HepG2 (cell line): ENCODE results near the gene RHBDL1. TPM values are rescaled to one million over a fixed set of nuclear protein-coding genes. Genes with fewer than 3 reads are reported as not detected.

ENCODE experiments used
- ASH2L ChIP-seq: fragments of 300-600, 200-600 bp; sonication (generic); IDR thresholded peaks from 2 replicates; pipeline ENCODE4 v1.7.0; 2017; ENCODE audit warnings: low read depth, mild to moderate bottlenecking, moderate library complexity, mixed read lengths, low read length; ENCODE audit not compliant: insufficient read length
- CENPT ChIP-seq: sonication (generic); formaldehyde crosslinking; IDR thresholded peaks from 2 replicates; pipeline ENCODE4 v1.8.0; 2022; ENCODE audit warnings: low read depth, mild to moderate bottlenecking, moderate library complexity, missing genetic modification reagents
- FOXM1 ChIP-seq: sonication (generic); formaldehyde crosslinking; IDR thresholded peaks from 2 replicates; pipeline ENCODE4 v1.5.0; 2020; ENCODE audit warnings: missing genetic modification reagents
- GABPA ChIP-seq, 2 experiments: IDR thresholded peaks; 2 replicates each; pipeline ENCODE4 v1.6.1; 2011 to 2016; ENCODE audit warnings: low read depth in 2 of 2, low read length in 1 of 2, missing biosample characterization in 1 of 2, missing genetic modification characterization in 1 of 2
- GTF2F1 ChIP-seq: fragments of 150-350 bp; IDR thresholded peaks from 2 replicates; pipeline ENCODE4 v1.6.1; 2014; ENCODE audit warnings: low read length
- HNRNPUL1 ChIP-seq: fragments of 200-400 bp; formaldehyde crosslinking; IDR thresholded peaks from 2 replicates; pipeline ENCODE4 v1.6.1; 2017; ENCODE audit warnings: low read depth, mild to moderate bottlenecking, low read length, moderate library complexity
- KDM5A ChIP-seq: fragments of 200-600 bp; sonication (generic); IDR thresholded peaks from 2 replicates; pipeline ENCODE4 v1.7.0; 2018; ENCODE audit warnings: antibody characterized with exemption, mild to moderate bottlenecking, low read length, borderline replicate concordance
- NR2C2 ChIP-seq: sonication (generic); formaldehyde crosslinking; IDR thresholded peaks from 2 replicates; pipeline ENCODE4 v1.4.0; 2020; ENCODE audit warnings: missing genetic modification reagents, mild to moderate bottlenecking, moderate library complexity, borderline replicate concordance
- SAP130 ChIP-seq: IDR thresholded peaks from 2 replicates; pipeline ENCODE4 v1.6.1; 2016; ENCODE audit warnings: low read depth
- ZNF207 ChIP-seq: fragments of 450-650 bp; IDR thresholded peaks from 2 replicates; pipeline ENCODE4 v1.6.1; 2016; ENCODE audit warnings: antibody characterized with exemption, borderline replicate concordance
- ZNF274 ChIP-seq: sonication (generic); formaldehyde crosslinking; IDR thresholded peaks from 2 replicates; pipeline ENCODE4 v1.5.1; 2020; ENCODE audit warnings: mild to moderate bottlenecking, missing genetic modification reagents
- ZNF570 ChIP-seq: sonication (generic); formaldehyde crosslinking; IDR thresholded peaks from 2 replicates; pipeline ENCODE4 v1.4.0; 2020; ENCODE audit warnings: mild to moderate bottlenecking, missing genetic modification reagents, borderline replicate concordance
- ZNF749 ChIP-seq: sonication (generic); formaldehyde crosslinking; IDR thresholded peaks from 2 replicates; pipeline ENCODE4 v1.8.0; 2022; ENCODE audit warnings: mild to moderate bottlenecking, missing genetic modification reagents, moderate library complexity, borderline replicate concordance
- ZNF777 ChIP-seq: sonication (generic); formaldehyde crosslinking; IDR thresholded peaks from 2 replicates; pipeline ENCODE4 v1.4.0; 2020; ENCODE audit warnings: missing genetic modification reagents
- polyA plus RNA-seq, 8 experiments: library from polyadenylated mRNA; depleted of rRNA in 3 of 8; stranded (reverse) in 7 of 8; unstranded in 1 of 8; fragments of >200 nt; fragmentation: Illumina TruSeq in 4 of 8; extraction: Trizol in 4 of 8; gene quantifications; 2 replicates each; pipeline versions ENCODE4 v1.2.1 to v1.2.3, GENCODE V29; 2011 to 2016; ENCODE audit warnings: low read depth in 4 of 8, missing spikeins in 1 of 8, mixed read lengths in 1 of 8; ENCODE audit not compliant: insufficient read depth in 1 of 8
- total RNA-seq, 5 experiments: library from RNA; depleted of rRNA; stranded (reverse); fragments of >200 nt; fragmentation: Illumina TruSeq; extraction: Trizol; gene quantifications; 2 replicates each; pipeline ENCODE4 v1.2.3, GENCODE V29; 2016; ENCODE audit warnings: low read depth in 1 of 5
- TF ChIP-seq, protein P1 (sequence below), 2 experiments: fragments of 450-650 bp in 1 of 2; sonication (generic) in 1 of 2; formaldehyde crosslinking in 1 of 2; IDR thresholded peaks; 2 replicates each; pipeline versions ENCODE4 v1.6.1 to v1.8.0; 2016 to 2022; ENCODE audit warnings: antibody characterized with exemption in 1 of 2, mild to moderate bottlenecking in 1 of 2, missing genetic modification reagents in 1 of 2
- TF ChIP-seq, protein P2 (sequence below): IDR thresholded peaks from 2 replicates; pipeline ENCODE4 v1.6.1; 2016; ENCODE audit warnings: missing biosample characterization, missing genetic modification reagents, low read depth

Gene RHBDL1
- total and polyA plus RNA-seq, 2 of the 13 experiments (the other 11 are each of a cell fraction or from before 2014, with no cell fraction given), result 1.8 to 3.8 TPM

GRCh38 chr16:668519-669171 is 6.8 kb upstream of the RHBDL1 start (continued):
- no peak for TF ChIP-seq ZNF274 (CRISPR knock-in tag)
- TF ChIP-seq, protein P1, sequence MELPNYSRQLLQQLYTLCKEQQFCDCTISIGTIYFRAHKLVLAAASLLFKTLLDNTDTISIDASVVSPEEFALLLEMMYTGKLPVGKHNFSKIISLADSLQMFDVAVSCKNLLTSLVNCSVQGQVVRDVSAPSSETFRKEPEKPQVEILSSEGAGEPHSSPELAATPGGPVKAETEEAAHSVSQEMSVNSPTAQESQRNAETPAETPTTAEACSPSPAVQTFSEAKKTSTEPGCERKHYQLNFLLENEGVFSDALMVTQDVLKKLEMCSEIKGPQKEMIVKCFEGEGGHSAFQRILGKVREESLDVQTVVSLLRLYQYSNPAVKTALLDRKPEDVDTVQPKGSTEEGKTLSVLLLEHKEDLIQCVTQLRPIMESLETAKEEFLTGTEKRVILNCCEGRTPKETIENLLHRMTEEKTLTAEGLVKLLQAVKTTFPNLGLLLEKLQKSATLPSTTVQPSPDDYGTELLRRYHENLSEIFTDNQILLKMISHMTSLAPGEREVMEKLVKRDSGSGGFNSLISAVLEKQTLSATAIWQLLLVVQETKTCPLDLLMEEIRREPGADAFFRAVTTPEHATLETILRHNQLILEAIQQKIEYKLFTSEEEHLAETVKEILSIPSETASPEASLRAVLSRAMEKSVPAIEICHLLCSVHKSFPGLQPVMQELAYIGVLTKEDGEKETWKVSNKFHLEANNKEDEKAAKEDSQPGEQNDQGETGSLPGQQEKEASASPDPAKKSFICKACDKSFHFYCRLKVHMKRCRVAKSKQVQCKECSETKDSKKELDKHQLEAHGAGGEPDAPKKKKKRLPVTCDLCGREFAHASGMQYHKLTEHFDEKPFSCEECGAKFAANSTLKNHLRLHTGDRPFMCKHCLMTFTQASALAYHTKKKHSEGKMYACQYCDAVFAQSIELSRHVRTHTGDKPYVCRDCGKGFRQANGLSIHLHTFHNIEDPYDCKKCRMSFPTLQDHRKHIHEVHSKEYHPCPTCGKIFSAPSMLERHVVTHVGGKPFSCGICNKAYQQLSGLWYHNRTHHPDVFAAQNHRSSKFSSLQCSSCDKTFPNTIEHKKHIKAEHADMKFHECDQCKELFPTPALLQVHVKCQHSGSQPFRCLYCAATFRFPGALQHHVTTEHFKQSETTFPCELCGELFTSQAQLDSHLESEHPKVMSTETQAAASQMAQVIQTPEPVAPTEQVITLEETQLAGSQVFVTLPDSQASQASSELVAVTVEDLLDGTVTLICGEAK (IDR thresholded peaks at IDR 0.05), result no peak
- TF ChIP-seq, protein P1 (CRISPR knock-in tag; IDR thresholded peaks at IDR 0.05), result no peak
- TF ChIP-seq ZNF207, result no peak
- TF ChIP-seq ASH2L, result peak; percentile 4
- TF ChIP-seq SAP130 (CRISPR knock-in tag), result no peak
- TF ChIP-seq ZNF777 (CRISPR knock-in tag), result 0 out of 2 replicates have a peak, but pooled peaks have one; percentile 3
- no peak for TF ChIP-seq HNRNPUL1
- TF ChIP-seq, protein P2, sequence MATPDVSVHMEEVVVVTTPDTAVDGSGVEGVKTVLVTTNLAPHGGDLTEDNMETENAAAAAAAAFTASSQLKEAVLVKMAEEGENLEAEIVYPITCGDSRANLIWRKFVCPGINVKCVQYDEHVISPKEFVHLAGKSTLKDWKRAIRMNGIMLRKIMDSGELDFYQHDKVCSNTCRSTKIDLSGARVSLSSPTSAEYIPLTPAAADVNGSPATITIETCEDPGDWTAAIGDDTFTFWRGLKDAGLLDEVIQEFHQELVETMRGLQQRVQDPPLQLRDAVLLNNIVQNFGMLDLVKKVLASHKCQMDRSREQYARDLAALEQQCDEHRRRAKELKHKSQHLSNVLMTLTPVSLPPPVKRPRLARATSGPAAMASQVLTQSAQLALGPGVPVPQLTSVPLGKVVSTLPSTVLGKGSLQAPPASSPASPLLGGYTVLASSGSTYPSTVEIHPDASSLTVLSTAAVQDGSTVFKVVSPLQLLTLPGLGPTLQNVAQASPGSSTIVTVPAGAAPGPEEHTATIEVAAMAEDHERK (CRISPR knock-in tag), result no peak
- TF ChIP-seq CENPT (CRISPR knock-in tag), result 0 out of 2 replicates have a peak, but pooled peaks have one; percentile 59
- no peak for TF ChIP-seq ZNF570 (CRISPR knock-in tag)
- TF ChIP-seq FOXM1 (CRISPR knock-in tag), result no peak
- no peak for TF ChIP-seq NR2C2 (CRISPR knock-in tag)
- TF ChIP-seq ZNF749, result 0 out of 2 replicates have a peak, but pooled peaks have one; percentile 31
- TF ChIP-seq GABPA (IDR thresholded peaks at IDR 0.05; ENCODE audit: low read depth, low read length), result no peak
- 0 out of 2 replicates have a peak, but pooled peaks have one; percentile 14 for TF ChIP-seq GABPA (CRISPR knock-in tag; IDR thresholded peaks at IDR 0.05; ENCODE audit: low read depth)
- peak; percentile 55; the same call in 1 of the 2 replicates for TF ChIP-seq KDM5A
- TF ChIP-seq GTF2F1, result no peak
